ENCODE data around the gene MYRIP.

Gene MYRIP

GRCh38 chr3:40213556-40213955 lies 404.1 kb downstream of the MYRIP start:
- DNase-seq (ENCODE audit: insufficient read length, low spot score) (no peak), FAIRE-seq (no peak)

- FAIRE-seq = no peak
- DNase-seq (ENCODE audit: insufficient read length, low spot score) = no peak
These were observed 405.6 kb downstream of the MYRIP start for GRCh38 chr3:40215015-40215414.

- FAIRE-seq = no peak
These were observed 407.1 kb downstream of the MYRIP start for GRCh38 chr3:40216471-40216870.

GRCh38 chr3:40223856-40224255 lies 414.4 kb downstream of the MYRIP start:
- DNase-seq (ENCODE audit: insufficient read length, low spot score) = no peak
- FAIRE-seq = no peak

More at GRCh38 chr3:40216471-40216870, 407.1 kb downstream of the MYRIP start:
- no peak for DNase-seq (ENCODE audit: insufficient read length, low spot score)

GRCh38 chr3:40224796-40225515 lies 415.5 kb downstream of the MYRIP start:
- DNase-seq (ENCODE audit: insufficient read length, low spot score) (no peak), FAIRE-seq (no peak)

GRCh38 chr3:40226636-40227035 lies 417.2 kb downstream of the MYRIP start:
- FAIRE-seq (no peak), DNase-seq (ENCODE audit: insufficient read length, low spot score) (no peak)

GRCh38 chr3:40228792-40229350 lies 419.5 kb downstream of the MYRIP start:
- FAIRE-seq (no peak), DNase-seq (ENCODE audit: insufficient read length, low spot score) (no peak)

GRCh38 chr3:40229386-40229785 lies 420.0 kb downstream of the MYRIP start:
- no peak for FAIRE-seq
- no peak for DNase-seq (ENCODE audit: insufficient read length, low spot score)

GRCh38 chr3:40229963-40230362 lies 420.6 kb downstream of the MYRIP start:
- DNase-seq (ENCODE audit: insufficient read length, low spot score) = no peak
- no peak for FAIRE-seq

GRCh38 chr3:40230382-40230781 lies 421.0 kb downstream of the MYRIP start:
- DNase-seq (ENCODE audit: insufficient read length, low spot score) (no peak), FAIRE-seq (no peak)

- FAIRE-seq = no peak
- DNase-seq (ENCODE audit: insufficient read length, low spot score) = no peak
These were observed 423.2 kb downstream of the MYRIP start for GRCh38 chr3:40232626-40233025.

GRCh38 chr3:40237159-40237558 lies 427.8 kb downstream of the MYRIP start:
- no peak for FAIRE-seq
- DNase-seq (ENCODE audit: insufficient read length, low spot score) = no peak

- FAIRE-seq (no peak), DNase-seq (ENCODE audit: insufficient read length, low spot score) (no peak)
These were observed 428.6 kb downstream of the MYRIP start for GRCh38 chr3:40237889-40238571.

GRCh38 chr3:40240921-40241320 lies 431.5 kb downstream of the MYRIP start:
- FAIRE-seq (no peak), DNase-seq (ENCODE audit: insufficient read length, low spot score) (no peak)

GRCh38 chr3:40242216-40242615 lies 432.8 kb downstream of the MYRIP start:
- DNase-seq (ENCODE audit: insufficient read length, low spot score) = no peak
- FAIRE-seq = no peak

GRCh38 chr3:40242638-40243037 lies 433.2 kb downstream of the MYRIP start:
- FAIRE-seq (no peak), DNase-seq (ENCODE audit: insufficient read length, low spot score) (no peak)

GRCh38 chr3:40243056-40243455 lies 433.6 kb downstream of the MYRIP start:
- FAIRE-seq = no peak

GRCh38 chr3:40247714-40248454 lies 438.5 kb downstream of the MYRIP start:
- DNase-seq (ENCODE audit: insufficient read length, low spot score) = no peak
- no peak for FAIRE-seq

More at GRCh38 chr3:40243056-40243455, 433.6 kb downstream of the MYRIP start:
- DNase-seq (ENCODE audit: insufficient read length, low spot score) = no peak

- DNase-seq (ENCODE audit: insufficient read length, low spot score) (no peak), FAIRE-seq (no peak)
These were observed 439.2 kb downstream of the MYRIP start for GRCh38 chr3:40248591-40248990.

GRCh38 chr3:40249168-40249567 lies 439.8 kb downstream of the MYRIP start:
- DNase-seq (ENCODE audit: insufficient read length, low spot score) (no peak), FAIRE-seq (no peak)

- no peak for FAIRE-seq
- DNase-seq (ENCODE audit: insufficient read length, low spot score) = no peak
These were observed 445.1 kb downstream of the MYRIP start for GRCh38 chr3:40254491-40254890.
